KBM-7 (cell line): ENCODE data around the gene SCARB2.

Source experiments
- DNase-seq: peaks from one replicate; pipeline ENCODE4 v3.0.0-alpha.2; 2015
- in situ Hi-C: fragments of 300-500 bp; cut with MboI; formaldehyde crosslinking; loops from 2 replicates; pipeline ENCODE4 v1.14.3; 2020; ENCODE audit warnings: low sequenced_read_pairs, low pct_unique_long_range_greater_than_20kb, mixed read lengths

SCARB2 gene

GRCh38 chr4:76203541-76203940 lies 10.1 kb downstream of the SCARB2 start:
- in situ Hi-C loops: no loop called here
- DNase-seq: no peak

DNA sequence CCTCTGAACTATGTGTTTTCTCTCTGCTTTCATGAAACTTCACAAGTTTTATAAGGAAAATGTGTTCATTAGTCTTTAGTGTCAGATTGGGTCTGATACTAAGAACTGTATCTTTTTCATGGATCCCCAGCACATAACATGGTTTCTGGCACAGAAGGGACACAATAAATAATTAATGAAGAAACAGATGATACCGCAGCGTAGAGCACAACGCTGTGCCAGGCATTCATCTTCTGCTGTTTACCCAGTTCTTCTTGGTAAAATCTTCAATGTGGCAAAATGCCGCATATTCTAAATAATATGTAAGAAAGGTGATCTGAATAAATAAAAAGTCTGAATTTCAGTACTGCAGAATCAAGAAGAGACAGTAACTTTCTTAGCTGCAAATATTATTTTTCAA lies 12.3 kb downstream of the SCARB2 start:
- DNase-seq: no peak

DNA sequence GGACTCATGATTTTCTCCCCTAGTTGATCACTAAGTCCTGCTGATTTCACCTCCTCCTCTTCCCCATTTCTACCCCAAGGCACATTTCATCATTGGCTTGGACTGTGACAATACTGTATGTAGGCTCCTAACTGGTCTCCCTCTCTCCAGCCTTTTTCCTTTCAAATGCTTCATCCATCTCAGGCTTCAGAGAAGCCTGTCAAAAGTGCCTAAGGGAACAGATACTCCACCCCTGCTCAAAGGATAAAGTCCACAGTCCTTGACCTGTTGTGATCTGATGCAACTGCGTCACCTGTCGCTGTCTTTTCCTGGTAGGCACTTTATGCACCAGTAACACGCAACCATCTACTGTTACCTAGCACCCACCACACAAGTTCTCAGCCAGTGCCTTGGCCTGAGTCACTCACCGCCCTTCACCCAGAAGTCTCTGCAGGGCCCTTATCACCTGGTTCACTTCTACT lies 12.8 kb downstream of the SCARB2 start:
- in situ Hi-C loops: no loop called here
- peak; percentile 25 for DNase-seq

More for the DNA sequence above, 12.3 kb downstream of the SCARB2 start:
- in situ Hi-C loops: no loop called here

GRCh38 chr4:76199664-76200211 lies 13.9 kb downstream of the SCARB2 start:
- DNase-seq: peak; percentile 66
- in situ Hi-C loops: no loop called here

DNA sequence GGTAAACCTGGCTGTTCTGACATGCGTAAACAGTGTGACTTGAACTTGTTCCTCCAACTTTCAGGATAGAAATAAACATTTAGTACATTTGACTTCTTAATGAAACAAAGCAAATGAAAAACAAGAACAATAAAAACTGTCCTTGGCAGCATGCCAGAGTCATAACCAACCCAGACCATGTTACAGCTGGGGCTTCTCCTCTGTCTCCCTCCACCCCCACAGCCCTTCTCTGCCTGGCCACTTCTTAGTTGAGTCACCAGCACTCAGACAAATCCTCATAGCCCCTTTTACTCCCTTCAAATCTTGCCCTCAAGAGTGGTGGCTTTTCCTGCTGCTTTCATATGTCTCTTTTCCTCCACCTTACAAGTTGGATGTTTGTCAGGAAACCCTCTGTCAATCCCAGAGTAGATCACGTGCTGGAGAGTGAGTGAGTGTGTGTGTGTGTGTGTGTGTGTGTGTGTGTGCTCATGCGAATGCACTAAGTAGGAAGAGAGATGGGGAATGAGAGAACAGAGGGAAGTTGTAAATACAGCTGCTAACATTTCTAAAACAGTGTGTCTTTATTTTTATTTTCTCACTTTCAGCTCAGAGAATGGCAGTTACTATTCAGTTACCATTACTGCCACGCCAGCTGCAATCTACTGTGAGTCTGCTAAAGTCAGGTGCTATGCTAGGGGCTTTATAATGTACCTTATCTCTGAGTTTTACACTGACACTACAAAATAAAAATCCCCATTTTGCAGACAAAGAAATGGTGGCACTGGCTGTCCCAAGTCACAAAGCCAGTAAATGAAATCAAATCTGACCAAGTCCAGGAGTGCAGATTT lies 15.0 kb downstream of the SCARB2 start:
- in situ Hi-C loops: no loop called here
- DNase-seq: peak; percentile 87

- peak; percentile 82 for DNase-seq
- in situ Hi-C loops: no loop called here
Measured at GRCh38 chr4:76197971-76198410, 15.6 kb downstream of the SCARB2 start.

DNA sequence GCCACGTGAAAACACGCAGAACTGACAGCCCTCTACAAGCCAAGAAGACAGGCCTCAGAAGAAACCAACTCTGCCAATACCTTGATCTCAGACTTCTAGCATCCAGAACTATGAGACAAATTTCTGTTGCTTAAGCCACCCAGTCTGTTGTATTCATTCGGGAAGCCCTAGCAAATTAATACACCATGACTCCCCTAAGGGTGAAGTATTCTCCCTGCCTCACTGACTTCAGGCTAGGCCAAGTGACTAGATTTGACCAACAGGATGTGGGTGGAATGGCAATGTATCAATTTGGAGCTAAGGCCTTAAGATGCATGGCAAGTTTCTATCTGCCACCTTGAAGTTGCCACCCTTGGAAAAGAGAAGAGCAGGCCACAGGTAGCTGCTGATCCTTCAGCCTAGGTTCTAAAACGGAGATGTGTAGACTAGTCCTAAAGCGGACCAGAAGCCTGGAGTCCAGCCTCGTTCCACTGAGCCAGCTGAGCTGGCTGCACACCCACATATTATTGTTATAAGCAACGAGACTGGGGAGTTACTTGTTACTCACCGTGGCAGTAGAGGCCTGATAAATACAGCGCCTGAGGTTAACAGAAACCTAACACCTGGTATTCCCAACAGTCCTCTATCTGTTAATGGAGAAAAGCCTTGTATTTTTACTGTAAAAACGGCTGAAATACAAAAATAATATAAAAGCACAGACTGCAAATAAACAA lies 16.4 kb downstream of the SCARB2 start:
- no peak for DNase-seq
- in situ Hi-C loops: no loop called here

DNA sequence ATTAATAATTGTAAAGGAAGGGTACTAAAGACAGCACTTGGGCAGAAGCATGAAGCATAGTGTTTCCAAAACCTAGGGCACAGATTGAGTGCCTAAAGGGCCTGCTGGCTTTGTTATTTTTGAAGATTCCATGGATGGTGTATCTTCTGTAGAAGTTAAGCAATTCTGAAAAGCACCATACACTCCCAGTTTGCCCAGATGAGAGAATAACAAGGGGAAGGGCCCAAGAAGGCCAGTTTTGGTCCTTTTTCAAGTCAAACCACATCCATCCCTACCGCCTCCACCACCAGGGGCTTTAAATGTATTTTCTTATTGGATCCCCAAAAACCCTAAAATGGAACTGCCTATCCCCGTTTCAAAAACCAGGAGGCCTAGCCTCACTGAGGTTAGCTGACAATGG lies 17.2 kb downstream of the SCARB2 start:
- DNase-seq: no peak
- in situ Hi-C loops: no loop called here

DNA sequence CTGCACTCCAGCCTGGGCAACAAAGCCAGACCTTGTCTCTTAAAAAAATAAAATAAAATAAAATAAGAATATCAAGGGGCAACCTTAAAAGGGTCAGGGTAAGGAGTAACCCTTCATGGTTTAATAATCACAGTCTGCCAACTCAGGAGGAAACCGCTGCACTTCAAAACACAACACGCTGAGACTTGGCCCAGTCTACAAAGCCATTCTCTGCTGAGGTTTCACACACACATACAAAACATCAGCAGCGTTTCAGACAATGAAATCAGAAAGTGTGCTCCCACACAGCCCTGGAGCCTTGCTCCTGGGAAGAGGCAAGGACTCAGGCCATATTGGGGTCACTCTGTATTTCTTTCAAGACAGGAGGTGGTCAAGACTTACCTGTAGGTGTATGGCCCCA lies 18.3 kb downstream of the SCARB2 start:
- in situ Hi-C loops: no loop called here
- no peak for DNase-seq

DNA sequence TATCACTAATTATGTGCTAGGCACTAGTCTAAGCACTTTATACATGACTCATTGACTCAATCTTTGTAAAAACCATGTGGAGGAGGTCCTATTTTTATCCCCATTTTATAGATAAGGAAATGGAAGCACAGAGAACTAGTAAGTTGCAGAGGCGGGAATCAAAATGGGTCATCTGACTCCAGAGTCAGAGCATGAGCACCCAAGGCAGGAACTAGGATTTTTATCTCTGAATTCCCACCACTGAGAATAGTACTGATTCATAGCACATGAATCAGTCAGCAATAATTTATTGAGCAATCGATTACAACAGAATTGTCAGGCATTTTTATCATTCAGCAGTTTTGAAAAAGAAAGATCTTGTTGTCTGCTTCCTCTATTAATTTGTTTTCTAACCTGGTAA lies 19.3 kb downstream of the SCARB2 start:
- in situ Hi-C loops: no loop called here
- no peak for DNase-seq

DNA sequence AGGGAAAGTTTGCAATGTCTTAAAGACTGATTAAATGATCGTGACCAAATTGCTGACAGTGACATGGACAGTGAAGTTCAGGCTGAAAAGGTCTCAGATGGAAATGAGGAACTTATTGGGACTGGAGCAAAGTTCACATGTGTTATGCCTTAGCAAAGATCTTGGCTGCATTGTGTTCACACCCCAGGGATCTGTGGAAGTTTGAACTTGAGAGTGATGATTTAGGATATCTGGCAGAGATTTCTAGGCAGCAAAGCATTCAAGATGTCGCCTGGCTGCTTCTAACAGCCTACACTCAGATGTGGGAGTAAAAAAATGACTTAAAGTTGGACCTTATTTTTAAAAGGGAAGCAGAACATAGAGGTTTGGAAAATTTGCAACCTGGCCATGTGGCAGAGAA lies 21.4 kb downstream of the SCARB2 start:
- DNase-seq: no peak
- in situ Hi-C loops: no loop called here

DNA sequence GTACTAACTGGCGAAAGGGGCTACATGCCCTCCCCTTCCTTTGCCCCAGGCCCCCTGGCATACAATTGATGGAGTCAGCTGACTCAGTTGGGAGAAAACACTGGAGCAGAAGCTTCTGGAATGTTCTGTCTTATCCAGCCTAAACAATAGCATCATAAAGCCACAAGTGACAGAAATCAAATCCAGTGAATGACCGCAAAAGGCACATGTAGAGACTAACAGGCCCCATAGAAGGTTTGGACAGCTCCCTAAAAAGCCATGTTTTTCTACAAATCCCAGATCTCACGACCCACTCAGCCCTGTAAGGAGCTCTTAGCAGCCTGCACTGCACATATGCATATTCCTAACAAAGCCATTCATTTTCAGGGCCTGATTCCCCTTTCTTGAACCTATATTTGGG lies 25.1 kb downstream of the SCARB2 start:
- DNase-seq: no peak
- in situ Hi-C loops: no loop called here

DNA sequence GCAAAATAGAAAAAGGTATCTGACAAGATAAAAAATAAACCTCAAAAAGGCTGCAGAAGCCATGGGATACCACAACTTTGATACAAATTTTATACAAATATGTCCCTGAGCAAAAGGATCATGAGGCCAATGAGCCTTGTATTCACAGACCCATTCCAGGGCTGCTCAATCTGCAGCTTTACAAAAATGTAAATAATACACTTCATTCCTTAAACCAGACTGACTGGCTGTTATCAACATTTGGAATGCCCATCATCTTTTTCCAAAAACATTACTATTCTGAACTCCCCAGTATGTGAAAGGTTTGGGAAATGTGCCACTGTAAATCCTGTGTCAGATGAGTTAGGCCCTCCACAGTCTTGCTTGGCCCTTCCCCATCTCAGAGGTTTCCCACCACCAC lies 25.5 kb downstream of the SCARB2 start:
- in situ Hi-C loops: no loop called here
- no peak for DNase-seq

DNA sequence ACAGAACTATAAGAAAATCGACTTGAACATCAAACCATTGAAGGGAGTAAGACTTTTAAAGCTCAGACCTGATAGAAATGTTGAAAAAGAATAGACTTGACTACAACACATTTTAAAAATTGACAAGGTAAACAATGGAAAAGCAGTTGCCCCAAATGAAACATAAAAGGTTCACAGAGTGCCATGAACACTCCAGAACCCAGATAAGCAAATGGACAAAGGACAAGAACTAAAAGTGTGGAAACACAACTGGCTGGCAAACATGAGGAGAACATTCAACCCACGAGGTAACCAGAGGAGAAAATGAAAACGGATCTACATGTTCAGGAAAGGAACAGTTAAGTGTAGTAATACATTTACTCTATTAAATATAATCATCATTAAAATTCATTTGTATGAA lies 26.5 kb downstream of the SCARB2 start:
- DNase-seq: no peak
- in situ Hi-C loops: no loop called here

GRCh38 chr4:76182463-76182862 lies 31.2 kb downstream of the SCARB2 start:
- no peak for DNase-seq
- in situ Hi-C loops: no loop called here

- DNase-seq: peak; percentile 82
- in situ Hi-C loops: no loop called here
Measured at GRCh38 chr4:76179398-76180318, 34.0 kb downstream of the SCARB2 start.

- in situ Hi-C loops: no loop called here
- DNase-seq: no peak
Measured at GRCh38 chr4:76178296-76178695, 35.3 kb downstream of the SCARB2 start.

DNA sequence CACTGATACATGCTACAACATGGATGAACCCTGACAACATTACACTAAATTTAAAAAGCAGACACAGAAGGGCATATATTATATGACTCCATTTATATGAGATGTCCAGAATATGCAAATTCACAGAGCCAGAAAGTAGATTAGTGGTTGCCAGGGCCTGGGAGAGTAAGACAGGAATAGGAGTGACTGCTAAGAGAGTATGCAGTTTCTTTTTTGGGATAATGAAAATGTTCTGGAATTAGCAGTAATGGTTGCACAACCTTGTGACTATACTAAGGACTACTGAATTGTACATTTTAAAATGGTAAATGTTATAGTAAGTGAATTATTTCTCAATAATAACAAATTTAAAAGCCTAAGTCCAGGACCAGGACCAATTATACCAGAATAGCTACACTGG lies 35.9 kb downstream of the SCARB2 start:
- DNase-seq: no peak
- in situ Hi-C loops: no loop called here

DNA sequence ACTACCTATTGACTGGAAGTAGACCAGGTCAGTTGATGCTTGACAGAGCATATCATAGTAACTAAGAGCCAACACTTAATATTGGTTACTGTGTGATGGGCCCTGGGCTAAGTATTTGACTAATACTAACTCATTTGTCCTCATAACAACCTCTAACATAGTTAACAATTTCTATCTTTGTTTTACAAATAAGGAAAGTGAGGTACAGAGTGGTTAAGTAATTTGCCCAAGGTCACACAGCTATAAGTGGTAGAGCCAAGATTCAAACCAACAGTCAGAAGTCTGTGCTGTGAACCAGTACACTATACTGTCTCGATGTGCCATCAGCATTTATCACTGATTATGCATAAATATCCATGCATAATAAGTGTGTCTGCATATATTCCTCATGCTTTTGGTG lies 38.3 kb downstream of the SCARB2 start:
- in situ Hi-C loops: no loop called here

More for the DNA sequence above, 38.3 kb downstream of the SCARB2 start:
- DNase-seq: no peak
